T-helper 1 cell treated with Interleukin-12 subunit alpha and Interleukin-12 subunit beta and Interleukin-4 antibody, amounts not matched to agents 30 ng/mL and 1 ng/mL, for 36 hours (primary cell): ENCODE results near the gene LUC7L3. TPM values are rescaled to one million over a fixed set of nuclear protein-coding genes. Genes with fewer than 3 reads are reported as not detected.

Experiments used
- intact Hi-C: fragments of 100-400 bp; cut with micrococcal nuclease; formaldehyde crosslinking; loops from one replicate; pipeline ENCODE4 v1.15.1; 2024
- total RNA-seq: library from RNA; stranded (reverse); gene quantifications from 2 replicates; pipeline ENCODE4 v1.2.3, GENCODE V29; 2022

Gene LUC7L3
- total RNA-seq, 1 donor from 2014 or later, result 116 TPM

- intact Hi-C loops, result no loop called here
These were observed 29.8 kb downstream of the LUC7L3 start for GRCh38 chr17:50749245-50749644.

GRCh38 chr17:50754521-50754920 lies 35.1 kb downstream of the LUC7L3 start:
- intact Hi-C loops, result no loop called here

GRCh38 chr17:50758524-50758923 lies 39.1 kb downstream of the LUC7L3 start:
- intact Hi-C loops, result no loop called here

GRCh38 chr17:50758989-50759544 lies 39.7 kb downstream of the LUC7L3 start:
- intact Hi-C loops, result no loop called here

- intact Hi-C loops, result no loop called here
These were observed 42.8 kb downstream of the LUC7L3 start for GRCh38 chr17:50762177-50762576.

- intact Hi-C loops, result no loop called here
These were observed 44.5 kb downstream of the LUC7L3 start for GRCh38 chr17:50763716-50764475.

GRCh38 chr17:50764734-50765149 lies 45.3 kb downstream of the LUC7L3 start:
- intact Hi-C loops, result no loop called here

GRCh38 chr17:50765454-50766221 lies 46.2 kb downstream of the LUC7L3 start:
- intact Hi-C loops, result no loop called here

GRCh38 chr17:50766222-50767023 lies 47.0 kb downstream of the LUC7L3 start:
- intact Hi-C loops, result no loop called here

- intact Hi-C loops, result no loop called here
These were observed 47.6 kb downstream of the LUC7L3 start for GRCh38 chr17:50767030-50767429.

GRCh38 chr17:50767446-50767845 lies 48.0 kb downstream of the LUC7L3 start, which contains the start of gene ANKRD40CL:
TSS of gene ANKRD40CL (minus strand) at chr17:50767518. CDS start at chr17:50766913, 605 bp downstream.
- intact Hi-C loops, result no loop called here

GRCh38 chr17:50768346-50768761 lies 49.0 kb downstream of the LUC7L3 start:
- intact Hi-C loops, result no loop called here

- intact Hi-C loops, result no loop called here
These were observed 50.5 kb downstream of the LUC7L3 start for GRCh38 chr17:50769884-50770283.

GRCh38 chr17:50770346-50770745 lies 50.9 kb downstream of the LUC7L3 start:
- intact Hi-C loops, result no loop called here

- intact Hi-C loops, result no loop called here
These were observed 52.8 kb downstream of the LUC7L3 start for GRCh38 chr17:50771991-50772785.

GRCh38 chr17:50774225-50774803 lies 54.9 kb downstream of the LUC7L3 start:
- intact Hi-C loops, result no loop called here

GRCh38 chr17:50775926-50776325 lies 56.5 kb downstream of the LUC7L3 start:
- intact Hi-C loops, result no loop called here

- intact Hi-C loops, result no loop called here
These were observed 59.1 kb downstream of the LUC7L3 start for GRCh38 chr17:50778471-50778870.

GRCh38 chr17:50778988-50779387 lies 59.6 kb downstream of the LUC7L3 start:
- intact Hi-C loops, result no loop called here

GRCh38 chr17:50779747-50780353 lies 60.4 kb downstream of the LUC7L3 start:
- intact Hi-C loops, result no loop called here
